RWPE2 (cell line): Measurements from ENCODE around the gene SOX12.
A peak's percentile ranks its signal among the peaks of the same experiment; 100 is the strongest.

Experiments
- ATAC-seq: fragments of 200-7000 bp; cut with Tn5 transposase; 3 replicates; pipeline ENCODE4 v1.9.1; 2021; ENCODE audit warnings: low read depth
- DNase-seq: peaks from one replicate; pipeline ENCODE4 v3.0.0-alpha.2; 2020; ENCODE audit warnings: low spot score
- H3K27ac ChIP-seq: fragments of 450-650 bp; 2 replicates; pipeline ENCODE4 v1.5.1; 2017; ENCODE audit warnings: mild to moderate bottlenecking; ENCODE audit not compliant: poor library complexity, severe bottlenecking
- H3K27me3 ChIP-seq: fragments of 250-450 bp; sonication (Bioruptor Pico); 2 replicates; pipeline ENCODE4 v1.5.1; 2021; ENCODE audit warnings: mild to moderate bottlenecking, moderate library complexity; ENCODE audit not compliant: insufficient read depth, poor library complexity, severe bottlenecking
- H3K36me3 ChIP-seq: fragments of 250-450 bp; sonication (Bioruptor Pico); 2 replicates; pipeline ENCODE4 v1.5.1; 2020; ENCODE audit warnings: low read depth, mild to moderate bottlenecking, moderate library complexity
- H3K4me1 ChIP-seq: fragments of 250-450 bp; sonication (Bioruptor Pico); 2 replicates; pipeline ENCODE4 v1.5.1; 2021; ENCODE audit warnings: mild to moderate bottlenecking, moderate library complexity; ENCODE audit not compliant: insufficient read depth, poor library complexity, severe bottlenecking
- H3K4me3 ChIP-seq: fragments of 250-450 bp; sonication (Bioruptor Pico); 2 replicates; pipeline ENCODE4 v1.5.1; 2021; ENCODE audit warnings: mild to moderate bottlenecking, moderate library complexity; ENCODE audit not compliant: severe bottlenecking
- H3K9me3 ChIP-seq: fragments of 250-450 bp; sonication (Bioruptor Pico); 2 replicates; pipeline ENCODE4 v1.5.1; 2021; ENCODE audit warnings: mild to moderate bottlenecking, moderate library complexity; ENCODE audit not compliant: severe bottlenecking
- CTCF ChIP-seq: fragments of 450-650 bp; IDR thresholded peaks from one replicate; pipeline ENCODE4 v1.5.1; 2017; ENCODE audit warnings: mild to moderate bottlenecking, moderate library complexity; ENCODE audit not compliant: poor library complexity, severe bottlenecking

The SOX12 gene

GRCh38 chr20:363319-364078 is 38.1 kb downstream of the SOX12 start:
- ATAC-seq: peak; percentile 63
- H3K4me1 ChIP-seq: peaks cover 42% of the 10 kb centered on the region
- TF ChIP-seq CTCF: no peak
- no peak for DNase-seq
- H3K27me3 ChIP-seq: no peaks in the 10 kb centered on the region
- no peaks in the 10 kb centered on the region for H3K36me3 ChIP-seq
- peak overlapping the region; percentile 83 for H3K27ac ChIP-seq
- H3K9me3 ChIP-seq: no peaks in the 10 kb centered on the region
- H3K4me3 ChIP-seq: no peak overlapping the region

- DNase-seq: peak; percentile 80
- peak; percentile 34 for ATAC-seq
- peak overlapping the region; percentile 83 for H3K27ac ChIP-seq
- H3K4me1 ChIP-seq: peaks cover 56% of the 10 kb centered on the region
- H3K4me3 ChIP-seq: no peak overlapping the region
- no peaks in the 10 kb centered on the region for H3K9me3 ChIP-seq
- no peaks in the 10 kb centered on the region for H3K27me3 ChIP-seq
- no peak for TF ChIP-seq CTCF
- no peaks in the 10 kb centered on the region for H3K36me3 ChIP-seq
These were observed 39.8 kb downstream of the SOX12 start for GRCh38 chr20:364905-365794.

- Histone ChIP-seq H3K4me1 (peaks cover 67% of the 10 kb centered on the region), H3K27me3 (no peaks in the 10 kb centered on the region), H3K36me3 (no peaks in the 10 kb centered on the region), H3K27ac (peak overlapping the region; percentile 83), H3K9me3 (no peaks in the 10 kb centered on the region), H3K4me3 (no peak overlapping the region)
- no peak for DNase-seq
- no peak for TF ChIP-seq CTCF
- peak; percentile 20; the same call in 2 of the 3 replicates for ATAC-seq
These were observed 40.8 kb downstream of the SOX12 start for GRCh38 chr20:366041-366718.

GRCh38 chr20:366719-367485 is 41.5 kb downstream of the SOX12 start:
- Histone ChIP-seq H3K27ac (peak overlapping the region; percentile 83), H3K4me1 (peaks cover 74% of the 10 kb centered on the region), H3K9me3 (no peaks in the 10 kb centered on the region), H3K4me3 (no peak overlapping the region), H3K36me3 (no peaks in the 10 kb centered on the region), H3K27me3 (no peaks in the 10 kb centered on the region)
- TF ChIP-seq CTCF: no peak
- DNase-seq (no peak), ATAC-seq (no peak)
